ENCODE measurements around the gene TNNC1. TPM values are rescaled to one million over a fixed set of nuclear protein-coding genes. Genes with fewer than 3 reads are reported as not detected.
A peak's percentile ranks its signal among the peaks of the same experiment; 100 is the strongest.

The TNNC1 gene
- total RNA-seq, 3 donors from 2014 or later (not counting 1 experiment from before 2014, with no cell fraction given) = 1.1 to 1.2 TPM; not detected in 1

- H3K9me3 Mint-ChIP-seq = no peaks in the 10 kb centered on the region
- H3K9me3 ChIP-seq (ENCODE audit: control insufficient read depth, insufficient read depth, low read length) = no peaks in the 10 kb centered on the region
- peak overlapping the region; percentile 95 to 96 for H3K27ac Mint-ChIP-seq
- H3K36me3 ChIP-seq (ENCODE audit: control insufficient read depth, insufficient read depth, low read length) = peaks cover 8% of the 10 kb centered on the region
- 37% methylated on average over 11 of the region's 13 CpGs for WGBS (ENCODE audit: insufficient coverage)
- no peaks in the 10 kb centered on the region for H3K27me3 ChIP-seq (ENCODE audit: control insufficient read depth, insufficient read depth, low read length)
- TF ChIP-seq CTCF (IDR thresholded peaks at IDR 0.05) = no peak
- peak in 1 of 2 donors; percentile 35 for DNase-seq
- H3K27ac ChIP-seq (ENCODE audit: low read length) = peak overlapping the region; percentile 90
- H3K4me1 Mint-ChIP-seq = peaks cover 46 to 50% of the 10 kb centered on the region in 2 donors
- intact Hi-C loops (cut with micrococcal nuclease) = loop anchor here (5.0 kb wide), 1 partner anchor 81 kb away; the partner anchor contains the start of gene UQCC5
- H3K4me3 Mint-ChIP-seq = peak overlapping the region; percentile 96
- ATAC-seq = no peak
- no peaks in the 10 kb centered on the region for H3K27me3 Mint-ChIP-seq (ENCODE audit: low read depth in 2 of 2)
- H3K36me3 Mint-ChIP-seq = no peaks in the 10 kb centered on the region
- H3K4me1 ChIP-seq (ENCODE audit: control insufficient read depth, insufficient read depth, low read length) = peaks cover 52% of the 10 kb centered on the region
- peak overlapping the region; percentile 93 for H3K4me3 ChIP-seq (ENCODE audit: low read length)
These were observed 2.4 kb upstream of the TNNC1 start for GRCh38 chr3:52456169-52456799.

DNA sequence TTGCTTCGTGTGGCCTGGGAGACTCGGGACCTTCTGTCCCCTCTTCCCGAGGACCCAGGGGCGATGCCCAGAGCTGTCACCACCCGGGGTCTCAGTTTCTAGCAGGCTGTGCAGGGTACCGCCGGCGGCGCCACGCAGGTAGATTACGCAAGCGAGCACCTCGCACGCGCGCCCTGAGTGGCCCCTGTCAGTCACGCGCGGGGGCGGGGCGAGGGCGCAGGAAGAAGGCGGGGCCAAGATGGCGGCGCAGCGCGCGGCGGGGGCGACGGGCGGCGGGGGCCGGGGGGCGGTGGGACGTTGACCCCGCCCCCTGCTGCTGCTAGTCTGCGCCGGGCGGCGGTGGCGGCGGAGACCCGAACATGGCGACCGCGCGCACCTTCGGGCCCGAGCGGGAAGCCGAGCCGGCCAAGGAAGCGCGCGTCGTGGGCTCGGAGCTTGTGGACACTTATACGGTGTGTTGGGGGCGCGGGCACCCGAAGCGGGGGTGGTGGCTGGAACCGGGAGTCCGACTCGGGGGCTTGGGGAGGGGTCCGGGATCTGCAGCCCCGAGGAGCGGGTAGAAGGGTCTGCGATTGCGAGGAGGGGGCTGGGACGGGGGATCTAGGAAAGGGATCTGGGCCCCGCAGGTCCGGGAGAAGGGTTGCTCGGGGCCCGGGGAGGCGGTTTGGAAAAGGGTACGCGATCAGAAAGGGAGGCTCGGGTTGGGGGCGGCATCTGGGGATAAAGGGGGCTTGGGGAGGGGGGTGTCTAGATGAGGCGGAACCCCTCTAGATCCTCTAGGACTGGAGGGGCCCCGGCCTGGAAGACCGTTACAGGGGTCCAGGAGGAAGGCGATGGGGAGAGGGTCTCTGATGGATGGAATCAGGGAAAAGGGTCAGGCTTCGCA lies 1.7 kb upstream of the TNNC1 start, which contains the start of gene NISCH:
Gene NISCH, plus strand, starts transcription at position 322 of the 886 bp plus-strand sequence. Its CDS starts 38 bp downstream, at position 360.
- peak within 1 kb of the TSS; percentile 93 for H3K4me3 ChIP-seq (ENCODE audit: low read length)
- H3K27me3 ChIP-seq (ENCODE audit: control insufficient read depth, insufficient read depth, low read length) = no peaks in the 10 kb centered on the region
- peaks cover 46 to 50% of the 10 kb centered on the region in 2 donors for H3K4me1 Mint-ChIP-seq
- no peak for TF ChIP-seq CTCF (IDR thresholded peaks at IDR 0.05)
- no peaks in the 10 kb centered on the region for H3K9me3 Mint-ChIP-seq
- H3K36me3 Mint-ChIP-seq = no peaks in the 10 kb centered on the region
- under 1% methylated on average over 86 of the region's 86 CpGs for WGBS (ENCODE audit: insufficient coverage)
- H3K4me3 Mint-ChIP-seq = peak within 1 kb of the TSS; percentile 96
- peak; percentile 97 for DNase-seq
- H3K4me1 ChIP-seq (ENCODE audit: control insufficient read depth, insufficient read depth, low read length) = peaks cover 52% of the 10 kb centered on the region
- peaks cover 3% of the 10 kb centered on the region for H3K36me3 ChIP-seq (ENCODE audit: control insufficient read depth, insufficient read depth, low read length)
- intact Hi-C loops (cut with micrococcal nuclease) = loop anchor here (5.0 kb wide), 1 partner anchor 82 kb away; the partner anchor contains the start of gene UQCC5
- H3K27ac Mint-ChIP-seq = peak within 1 kb of the TSS; percentile 95 to 96
- no peaks in the 10 kb centered on the region for H3K27me3 Mint-ChIP-seq (ENCODE audit: low read depth in 2 of 2)
- H3K9me3 ChIP-seq (ENCODE audit: control insufficient read depth, insufficient read depth, low read length) = no peaks in the 10 kb centered on the region
- peak; percentile 81 to 93 (median 87) for ATAC-seq
- H3K27ac ChIP-seq (ENCODE audit: low read length) = peak within 1 kb of the TSS; percentile 90

DNA sequence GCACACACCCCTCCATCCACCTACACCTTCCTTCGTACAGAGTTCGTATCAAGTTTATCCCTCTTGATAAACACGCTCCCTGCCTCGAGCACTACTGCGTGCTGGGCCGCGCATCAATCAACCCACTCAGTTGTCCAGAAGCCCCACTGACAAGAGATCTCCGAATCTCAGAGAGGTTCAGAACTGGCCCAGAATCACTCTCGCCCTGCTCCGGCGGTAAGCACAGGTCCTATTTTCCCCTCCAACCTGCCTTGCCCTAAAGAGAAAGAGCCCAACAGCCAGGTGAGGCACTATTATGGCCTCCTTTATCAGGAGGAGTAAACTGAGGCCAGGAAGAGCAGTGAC lies 1.1 kb upstream of the TNNC1 start:
- ATAC-seq (no peak), DNase-seq (no peak)
- Histone ChIP-seq H3K27ac (ENCODE audit: low read length) (peak overlapping the region; percentile 88), H3K36me3 (ENCODE audit: control insufficient read depth, insufficient read depth, low read length) (peaks cover 3% of the 10 kb centered on the region), H3K4me1 (ENCODE audit: control insufficient read depth, insufficient read depth, low read length) (peaks cover 52% of the 10 kb centered on the region), H3K9me3 (ENCODE audit: control insufficient read depth, insufficient read depth, low read length) (no peaks in the 10 kb centered on the region), H3K27me3 (ENCODE audit: control insufficient read depth, insufficient read depth, low read length) (no peaks in the 10 kb centered on the region), H3K4me3 (ENCODE audit: low read length) (peak overlapping the region; percentile 59)
- H3K36me3 Mint-ChIP-seq = no peaks in the 10 kb centered on the region
- peak overlapping the region; percentile 96 for H3K4me3 Mint-ChIP-seq
- H3K4me1 Mint-ChIP-seq = peaks cover 46 to 50% of the 10 kb centered on the region in 2 donors
- no peaks in the 10 kb centered on the region for H3K9me3 Mint-ChIP-seq
- intact Hi-C loops (cut with micrococcal nuclease) = loop anchor here (5.0 kb wide), 1 partner anchor 82 kb away; the partner anchor contains the start of gene UQCC5
- TF ChIP-seq CTCF (IDR thresholded peaks at IDR 0.05) = no peak
- no peaks in the 10 kb centered on the region for H3K27me3 Mint-ChIP-seq (ENCODE audit: low read depth in 2 of 2)
- peak overlapping the region; percentile 95 to 96 for H3K27ac Mint-ChIP-seq
- 55% methylated on average over 11 of the region's 11 CpGs for WGBS (ENCODE audit: insufficient coverage)

All from natural killer cell (primary cell).